Activated B cell treated with CpG ODN at 0.5 μM for 24 hours (primary cell): ENCODE data around the gene C16orf86. TPM values are rescaled to one million over a fixed set of nuclear protein-coding genes. Genes with fewer than 3 reads are reported as not detected.
A peak's percentile ranks its signal among the peaks of the same experiment; 100 is the strongest.

Source experiments
- ATAC-seq: fragments of 200-7000 bp; cut with Tn5 transposase; one replicate; pipeline ENCODE4 v1.10.0; 2021; ENCODE audit warnings: low read depth, mild to moderate bottlenecking, moderate library complexity
- CTCF ChIA-PET: fragments of 350-600 bp; sonication (Branson Sonifier 250); formaldehyde crosslinking; loops from one replicate; lab custom pipeline; 2021; ENCODE audit warnings: antibody characterized with exemption; lab: Charles Lee
- POLR2A ChIA-PET: fragments of 350-600 bp; sonication (Branson Sonifier 250); formaldehyde crosslinking; loops from one replicate; lab custom pipeline; 2021; ENCODE audit warnings: antibody characterized with exemption; lab: Charles Lee
- DNase-seq: peaks from one replicate; pipeline ENCODE4 v3.0.0; 2022
- H3K27ac Mint-ChIP-seq: one replicate; pipeline ENCODE4 v1.8.0; 2020; ENCODE audit warnings: mixed read lengths
- H3K27me3 Mint-ChIP-seq: one replicate; pipeline ENCODE4 v1.8.0; 2021; ENCODE audit warnings: mixed read lengths
- H3K36me3 Mint-ChIP-seq: one replicate; pipeline ENCODE4 v1.8.0; 2021; ENCODE audit warnings: low read depth, mixed read lengths
- H3K4me1 Mint-ChIP-seq: one replicate; pipeline ENCODE4 v1.8.0; 2021; ENCODE audit warnings: mixed read lengths
- H3K4me3 Mint-ChIP-seq: one replicate; pipeline ENCODE4 v1.8.0; 2020; ENCODE audit warnings: mild to moderate bottlenecking, mixed read lengths
- H3K9me3 Mint-ChIP-seq: one replicate; pipeline ENCODE4 v1.8.0; 2020; ENCODE audit warnings: mixed read lengths
- CTCF ChIP-seq: fragments of 200-600 bp; IDR thresholded peaks from one replicate; pipeline ENCODE4 v1.8.0; 2022; ENCODE audit warnings: antibody characterized with exemption, mild to moderate bottlenecking
- intact Hi-C: fragments of 100-400 bp; cut with micrococcal nuclease; formaldehyde crosslinking; loops from one replicate; pipeline ENCODE4 v1.15.1; 2024
- total RNA-seq: library from RNA; stranded (reverse); gene quantifications from 2 replicates; pipeline ENCODE4 v1.2.3, GENCODE V29; 2022

C16orf86 gene
- total RNA-seq, 1 donor from 2014 or later: 2.4 TPM

GRCh38 chr16:67660564-67661028, 6.0 kb upstream of the C16orf86 start, which contains the start of gene PARD6A:
Gene PARD6A (plus strand): TSS chr16:67660960. CDS start chr16:67661039, 79 bp downstream.
- ChIA-PET POLR2A (interaction anchor here (0.6 to 3.6 kb wide), 27 partner anchors 10 to 413 kb away, joined by 3 to 32 read pairs (median 5); partner anchors contain the start of genes ATP6V0D1, CARMIL2, CTCF and FHOD1), CTCF (interaction anchor here (1.0 to 2.3 kb wide), 7 partner anchors 9 to 179 kb away, joined by 3 to 8 read pairs (median 4); partner anchors contain the start of genes ATP6V0D1 and CARMIL2)
- DNase-seq (peak; percentile 87), ATAC-seq (peak; percentile 80)
- peak within 1 kb of the TSS; percentile 94 for H3K4me3 Mint-ChIP-seq
- intact Hi-C loops: loop anchor here (1.0 to 10.0 kb wide), 11 partner anchors 15 to 574 kb away; partner anchors contain the start of genes ATP6V0D1, B3GNT9, CARMIL2 and CENPT
- peaks cover 28% of the 10 kb centered on the region for H3K36me3 Mint-ChIP-seq
- H3K9me3 Mint-ChIP-seq: no peaks in the 10 kb centered on the region
- H3K4me1 Mint-ChIP-seq: peaks cover 28% of the 10 kb centered on the region
- TF ChIP-seq CTCF: no peak
- H3K27ac Mint-ChIP-seq: peak within 1 kb of the TSS; percentile 94
- no peaks in the 10 kb centered on the region for H3K27me3 Mint-ChIP-seq

- DNase-seq (no peak), ATAC-seq (no peak)
- Mint-ChIP-seq H3K27ac (peak overlapping the region; percentile 82), H3K9me3 (no peaks in the 10 kb centered on the region), H3K27me3 (no peaks in the 10 kb centered on the region), H3K4me1 (peaks cover 29% of the 10 kb centered on the region), H3K36me3 (peaks cover 21% of the 10 kb centered on the region), H3K4me3 (peak overlapping the region; percentile 94)
- POLR2A ChIA-PET: interaction anchor here (0.6 to 3.6 kb wide), 11 partner anchors 15 to 1412 kb away, joined by 3 to 32 read pairs (median 5); partner anchors contain the start of genes CARMIL2, CTCF, GFOD2 and RIPOR1
- CTCF ChIA-PET: interaction anchor here (1.6 to 2.0 kb wide), 4 partner anchors 8 to 180 kb away, joined by 4 to 5 read pairs (median 4); partner anchors contain the start of gene ATP6V0D1
- TF ChIP-seq CTCF: no peak
- intact Hi-C loops: loop anchor here (2.0 to 10.0 kb wide), 5 partner anchors 186 to 574 kb away; partner anchors contain the start of genes B3GNT9, CENPT, ESRP2 and FBXL8
Measured at GRCh38 chr16:67661101-67661761, 5.4 kb upstream of the C16orf86 start.

GRCh38 chr16:67661886-67662652, 4.5 kb upstream of the C16orf86 start:
- Mint-ChIP-seq H3K9me3 (no peaks in the 10 kb centered on the region), H3K4me1 (peaks cover 35% of the 10 kb centered on the region), H3K27me3 (no peaks in the 10 kb centered on the region), H3K27ac (no peak overlapping the region), H3K4me3 (peak overlapping the region; percentile 94), H3K36me3 (peaks cover 14% of the 10 kb centered on the region)
- CTCF ChIA-PET: interaction anchor here (0.9 to 2.0 kb wide), 2 partner anchors 10 to 141 kb away, joined by 4 to 5 read pairs; no protein-coding TSS in a partner anchor
- TF ChIP-seq CTCF: no peak
- ATAC-seq: no peak
- DNase-seq: no peak
- POLR2A ChIA-PET: interaction anchor here (0.6 to 1.1 kb wide), 3 partner anchors 125 to 448 kb away, joined by 3 to 4 read pairs (median 3); partner anchors contain the start of gene RIPOR1
- intact Hi-C loops: loop anchor here (2.0 to 10.0 kb wide), 5 partner anchors 185 to 573 kb away; partner anchors contain the start of genes B3GNT9, CENPT, ESRP2 and FBXL8

DNA sequence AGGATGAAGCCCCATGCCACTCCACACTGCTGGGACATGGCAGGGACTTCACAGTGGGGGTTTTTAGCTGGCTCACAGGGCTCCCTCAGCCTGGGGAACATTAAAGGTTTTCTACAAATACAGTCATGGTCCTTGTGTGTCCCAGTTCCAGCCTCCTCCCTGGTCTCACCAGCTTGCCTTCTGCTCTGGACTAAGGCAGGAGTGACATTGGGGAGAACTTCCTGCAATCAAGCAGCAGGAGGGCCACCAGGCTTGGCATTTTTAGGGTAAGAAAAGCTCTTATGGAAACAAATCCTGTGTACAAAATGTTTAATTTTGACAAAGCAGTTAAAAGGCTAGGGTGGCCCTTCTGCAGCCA, 4.0 kb upstream of the C16orf86 start:
- ATAC-seq: no peak
- no peak for TF ChIP-seq CTCF
- Mint-ChIP-seq H3K27me3 (no peaks in the 10 kb centered on the region), H3K9me3 (no peaks in the 10 kb centered on the region), H3K4me1 (peaks cover 40% of the 10 kb centered on the region), H3K27ac (no peak overlapping the region), H3K36me3 (peaks cover 10% of the 10 kb centered on the region), H3K4me3 (no peak overlapping the region)
- ChIA-PET POLR2A (interaction anchor here (0.6 to 0.9 kb wide), 2 partner anchors 142 to 448 kb away, joined by 3 to 4 read pairs; no protein-coding TSS in a partner anchor), CTCF (interaction anchor here (0.9 to 2.0 kb wide), 2 partner anchors 9 to 142 kb away, joined by 4 to 5 read pairs; no protein-coding TSS in a partner anchor)
- no peak for DNase-seq
- intact Hi-C loops: loop anchor here (5.0 to 10.0 kb wide), 4 partner anchors 412 to 572 kb away; partner anchors contain the start of genes B3GNT9, ESRP2, FBXL8 and FHOD1
